GM18951 (cell line): ENCODE data around the gene TUBGCP5.
A peak's percentile ranks its signal among the peaks of the same experiment; 100 is the strongest.
"Not testable (repeated sequence)": the region's sequence is repeated elsewhere in the genome, so short reads cannot be mapped to it uniquely, and the experiment has no call there.

ENCODE experiments used
- POLR2A ChIP-seq: IDR thresholded peaks from 4 replicates; pipeline ENCODE4 v1.6.1; 2011; ENCODE audit warnings: mild to moderate bottlenecking; ENCODE audit not compliant: insufficient read length, insufficient read depth; ENCODE audit errors: extremely low read depth
- in situ Hi-C: fragments of 300-500 bp; cut with MboI; formaldehyde crosslinking; loops from one replicate; pipeline ENCODE4 v1.12.0; 2022; ENCODE audit warnings: low sequenced_read_pairs, mixed read lengths, inconsistent platforms; ENCODE audit not compliant: unreplicated experiment

TUBGCP5 gene

GRCh38 chr15:23014394-23015000 is 24.9 kb downstream of the TUBGCP5 start:
- in situ Hi-C loops, result no loop called here
- TF ChIP-seq POLR2A, result no peak

- no peak for TF ChIP-seq POLR2A
- in situ Hi-C loops, result no loop called here
Observed at GRCh38 chr15:23013681-23014080, 25.7 kb downstream of the TUBGCP5 start.

- in situ Hi-C loops, result not testable (repeated sequence)
Observed at GRCh38 chr15:23012616-23013015, 26.8 kb downstream of the TUBGCP5 start.

GRCh38 chr15:23003736-23004135 is 35.6 kb downstream of the TUBGCP5 start:
- in situ Hi-C loops, result no loop called here
- no peak for TF ChIP-seq POLR2A

GRCh38 chr15:23002920-23003319 is 36.4 kb downstream of the TUBGCP5 start:
- no peak for TF ChIP-seq POLR2A
- in situ Hi-C loops, result no loop called here

GRCh38 chr15:22995795-22996194 is 43.6 kb downstream of the TUBGCP5 start:
- in situ Hi-C loops, result no loop called here
- TF ChIP-seq POLR2A, result no peak

- TF ChIP-seq POLR2A, result no peak
- in situ Hi-C loops, result no loop called here
Observed at GRCh38 chr15:22992024-22992326, 47.4 kb downstream of the TUBGCP5 start.

- in situ Hi-C loops, result no loop called here
- TF ChIP-seq POLR2A, result no peak
Observed at GRCh38 chr15:22989576-22990477, 49.5 kb downstream of the TUBGCP5 start.

GRCh38 chr15:22988811-22989210 is 50.6 kb downstream of the TUBGCP5 start:
- TF ChIP-seq POLR2A, result no peak
- in situ Hi-C loops, result no loop called here

GRCh38 chr15:22981931-22982330 is 57.4 kb downstream of the TUBGCP5 start:
- in situ Hi-C loops, result not testable (repeated sequence)

GRCh38 chr15:22981051-22981840 is 58.1 kb downstream of the TUBGCP5 start:
- in situ Hi-C loops, result no loop called here

GRCh38 chr15:22980189-22981050 is 58.9 kb downstream of the TUBGCP5 start, which contains the start of gene CYFIP1:
CYFIP1 (minus strand) TSS chr15:22980368; CDS start chr15:22947285, 33,083 bp downstream.
- in situ Hi-C loops, result no loop called here
- TF ChIP-seq POLR2A, result peak; percentile 58

More at GRCh38 chr15:22981051-22981840, 58.1 kb downstream of the TUBGCP5 start:
- no peak for TF ChIP-seq POLR2A
